Right lobe of liver (tissue), 6 donors: ENCODE results near the gene DSE. TPM values are rescaled to one million over a fixed set of nuclear protein-coding genes. Genes with fewer than 3 reads are reported as not detected.

Source experiments
- ATAC-seq, 4 donors: fragments of 200-7000 bp; cut with Tn5 transposase; one replicate each; pipeline ENCODE4 v1.9.1; 2020; ENCODE audit warnings: mild to moderate bottlenecking in 4 of 4, moderate library complexity in 4 of 4
- DNase-seq, 3 donors: peaks; one replicate each; pipeline ENCODE4 v3.0.0-alpha.2; 2020
- H3K27ac ChIP-seq, 3 donors: fragments of 200-600 bp; one replicate each; pipeline ENCODE4 v1.8.0; 2022
- H3K27me3 ChIP-seq, 2 donors: fragments of 200-600 bp; one replicate each; pipeline ENCODE4 v1.8.0; 2022
- H3K36me3 ChIP-seq, 4 donors: fragments of 200-600 bp; sonication (generic) in 1 of 4; one replicate each; pipeline versions ENCODE4 v1.5.1 to v1.8.0; 2017 to 2022; ENCODE audit warnings: control low read depth in 1 of 4
- H3K4me1 ChIP-seq, 4 donors: fragments of 200-600 bp; sonication (generic) in 1 of 4; one replicate each; pipeline versions ENCODE4 v1.5.1 to v1.8.0; 2017 to 2022; ENCODE audit warnings: control low read depth in 1 of 4
- H3K4me3 ChIP-seq, 3 donors: fragments of 200-600 bp; one replicate each; pipeline ENCODE4 v1.8.0; 2022
- H3K9me3 ChIP-seq, 4 donors: fragments of 200-600 bp; sonication (generic) in 1 of 4; one replicate each; pipeline versions ENCODE4 v1.5.1 to v1.8.0; 2017 to 2022; ENCODE audit warnings: control low read depth in 1 of 4
- POLR2A ChIP-seq: fragments of 450-650 bp; IDR thresholded peaks from one replicate; pipeline ENCODE4 v1.6.1; 2017; ENCODE audit warnings: antibody characterized with exemption, mild to moderate bottlenecking
- WGBS: methylation state at CpG from one replicate; pipeline ENCODE4 v1.1.6; 2018; ENCODE audit warnings: low coverage, low lambda C conversion rate; ENCODE audit not compliant: insufficient coverage; ENCODE audit errors: missing lambda C conversion rate; 5-methylcytosine and 5-hydroxymethylcytosine counted together
- intact Hi-C, 2 donors: fragments of 100-400 bp; cut with DNase I; formaldehyde crosslinking; loops; one replicate each; pipeline versions ENCODE4 v1.11.2 to v1.14.1; 2022
- total RNA-seq, 6 experiments: library from RNA; depleted of rRNA in 2 of 6; stranded (reverse); fragments of >200 nt in 2 of 6; fragmentation: NEBNext Ultra II Directional in 3 of 6; extraction: Animal tissue kit (Norgen Biotek cat#: 25700) in 3 of 6; gene quantifications; one replicate each; pipeline versions ENCODE4 v1.1.0 to v1.2.4, GENCODE V29; 2016 to 2023
- TF ChIP-seq, protein P1 (sequence below), 4 donors: fragments of 200-600 bp in 3 of 4; fragments of 450-650 bp in 1 of 4; IDR thresholded peaks; one replicate each; pipeline versions ENCODE4 v1.5.1 to v1.8.0; 2016 to 2022; ENCODE audit warnings: antibody characterized with exemption in 4 of 4, mild to moderate bottlenecking in 2 of 4
- donor health status: DM: no; HTN: yes; CAD: no.
- donor health status: DM: no; HTN: no; CAD: no.
- donor health status: DM: no; HTN: no; CAD: no.
- donor health status: DM: no; HTN: yes; CAD: no.
- donor health status: DM: no; HTN: yes; CAD: no.

DSE gene
- total RNA-seq, 6 experiments from 2014 or later, result 8.2 to 17.4 (median 12.2) TPM

DNA sequence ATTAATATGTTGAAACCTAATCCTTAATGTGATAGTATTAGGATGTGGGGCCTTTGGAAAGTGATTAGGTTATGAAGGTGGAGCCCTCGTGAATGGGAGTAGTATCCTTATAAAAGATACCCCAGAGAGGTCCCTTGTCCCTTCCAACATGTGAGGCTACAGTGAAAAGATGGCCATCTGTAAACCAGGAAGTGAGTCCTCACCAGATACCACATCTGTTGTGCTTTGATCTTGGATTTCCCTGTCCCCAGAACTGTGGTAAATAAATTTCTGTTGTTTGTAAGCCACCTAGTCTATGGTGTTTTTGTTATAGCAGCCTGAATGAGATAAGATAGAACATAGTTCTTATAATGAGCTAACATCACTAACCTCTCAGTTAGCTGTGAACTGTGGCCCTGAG is 73.8 kb downstream of the DSE start:
- Histone ChIP-seq H3K36me3 (no peaks in the 10 kb centered on the region), H3K9me3 (no peaks in the 10 kb centered on the region), H3K4me3 (no peak overlapping the region), H3K27ac (no peak overlapping the region), H3K27me3 (no peaks in the 10 kb centered on the region), H3K4me1 (no peaks in the 10 kb centered on the region)
- intact Hi-C loops, result no loop called here
- 100% methylated on average over 1 of the region's 1 CpG for WGBS
- no peak for DNase-seq
- ATAC-seq, result no peak
- TF ChIP-seq, protein P1, sequence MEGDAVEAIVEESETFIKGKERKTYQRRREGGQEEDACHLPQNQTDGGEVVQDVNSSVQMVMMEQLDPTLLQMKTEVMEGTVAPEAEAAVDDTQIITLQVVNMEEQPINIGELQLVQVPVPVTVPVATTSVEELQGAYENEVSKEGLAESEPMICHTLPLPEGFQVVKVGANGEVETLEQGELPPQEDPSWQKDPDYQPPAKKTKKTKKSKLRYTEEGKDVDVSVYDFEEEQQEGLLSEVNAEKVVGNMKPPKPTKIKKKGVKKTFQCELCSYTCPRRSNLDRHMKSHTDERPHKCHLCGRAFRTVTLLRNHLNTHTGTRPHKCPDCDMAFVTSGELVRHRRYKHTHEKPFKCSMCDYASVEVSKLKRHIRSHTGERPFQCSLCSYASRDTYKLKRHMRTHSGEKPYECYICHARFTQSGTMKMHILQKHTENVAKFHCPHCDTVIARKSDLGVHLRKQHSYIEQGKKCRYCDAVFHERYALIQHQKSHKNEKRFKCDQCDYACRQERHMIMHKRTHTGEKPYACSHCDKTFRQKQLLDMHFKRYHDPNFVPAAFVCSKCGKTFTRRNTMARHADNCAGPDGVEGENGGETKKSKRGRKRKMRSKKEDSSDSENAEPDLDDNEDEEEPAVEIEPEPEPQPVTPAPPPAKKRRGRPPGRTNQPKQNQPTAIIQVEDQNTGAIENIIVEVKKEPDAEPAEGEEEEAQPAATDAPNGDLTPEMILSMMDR (IDR thresholded peaks at IDR 0.05), result no peak
- TF ChIP-seq POLR2A, result no peak

DNA sequence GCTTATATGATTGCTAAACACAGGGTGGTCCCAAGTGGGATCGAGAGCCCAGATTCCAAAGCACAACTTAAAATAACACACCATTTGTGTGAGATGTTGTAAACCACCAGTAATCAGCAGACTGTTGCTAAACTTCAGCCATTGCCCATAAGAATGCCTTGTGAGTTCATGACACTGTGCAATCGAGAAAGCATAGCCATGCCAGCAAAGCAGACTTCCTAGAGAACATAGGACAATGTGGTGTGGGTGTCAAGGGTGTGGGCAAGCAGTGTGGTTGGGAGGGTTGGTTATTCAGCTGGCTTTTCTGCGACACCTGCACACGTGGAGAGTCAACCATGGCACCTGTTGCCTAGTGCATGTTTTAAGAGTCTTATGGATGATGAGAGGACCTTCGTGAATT is 74.4 kb downstream of the DSE start:
- TF ChIP-seq POLR2A, result no peak
- TF ChIP-seq, protein P1 (IDR thresholded peaks at IDR 0.05), result no peak
- no peaks in the 10 kb centered on the region for H3K36me3 ChIP-seq
- no peaks in the 10 kb centered on the region for H3K9me3 ChIP-seq
- H3K4me1 ChIP-seq, result no peaks in the 10 kb centered on the region
- ATAC-seq (no peak), DNase-seq (no peak)
- no peak overlapping the region for H3K4me3 ChIP-seq
- WGBS, result 38% methylated on average over 5 of the region's 5 CpGs
- no peak overlapping the region for H3K27ac ChIP-seq
- intact Hi-C loops, result no loop called here
- no peaks in the 10 kb centered on the region for H3K27me3 ChIP-seq

DNA sequence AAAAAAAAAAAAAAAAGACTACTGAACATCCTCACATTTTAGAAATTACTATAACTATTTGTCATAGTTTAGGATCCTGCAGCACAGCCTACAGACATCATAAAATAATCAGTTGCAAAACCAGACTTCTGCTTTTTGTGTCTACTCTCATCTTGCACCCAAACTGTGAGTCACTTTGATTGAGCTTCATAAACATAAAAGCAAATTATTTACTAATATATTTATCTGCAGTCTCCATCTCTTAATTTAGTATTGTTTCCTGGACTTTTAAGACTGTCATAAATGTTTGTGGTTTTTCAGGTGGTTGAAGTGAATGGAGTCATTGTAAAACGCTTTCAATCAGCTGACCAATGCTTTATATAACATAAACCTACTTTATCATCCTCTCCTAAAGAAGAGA is 75.7 kb downstream of the DSE start:
- TF ChIP-seq POLR2A, result no peak
- TF ChIP-seq, protein P1 (IDR thresholded peaks at IDR 0.05), result no peak
- ATAC-seq (peak in 2 of 4 donors; percentile 27 to 29), DNase-seq (no peak)
- no peak overlapping the region for H3K4me3 ChIP-seq
- 47% methylated on average over 1 of the region's 1 CpG for WGBS
- no peak overlapping the region for H3K27ac ChIP-seq
- no peaks in the 10 kb centered on the region for H3K4me1 ChIP-seq
- H3K9me3 ChIP-seq, result no peaks in the 10 kb centered on the region
- H3K27me3 ChIP-seq, result no peaks in the 10 kb centered on the region
- intact Hi-C loops, result no loop called here
- no peaks in the 10 kb centered on the region for H3K36me3 ChIP-seq

DNA sequence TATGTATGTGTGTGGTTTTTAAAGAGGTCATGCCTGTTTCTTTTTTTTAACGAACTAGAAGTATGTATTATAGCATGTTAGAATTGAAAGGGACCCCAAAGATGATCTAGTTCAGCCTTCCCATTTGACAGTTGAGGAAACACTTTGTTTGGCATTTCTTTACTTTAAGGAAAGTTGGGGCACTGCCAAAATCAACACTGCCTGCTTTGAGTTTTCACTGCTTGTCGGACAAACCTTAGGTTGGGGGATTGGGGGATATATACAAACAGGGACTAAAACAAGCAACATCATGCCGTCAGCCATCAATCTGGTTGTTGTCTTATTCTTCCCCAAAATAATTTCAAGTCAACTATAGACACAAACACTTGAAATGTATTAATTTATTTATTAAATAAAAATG is 76.3 kb downstream of the DSE start:
- intact Hi-C loops, result no loop called here
- ATAC-seq (no peak), DNase-seq (no peak)
- H3K27ac ChIP-seq, result no peak overlapping the region
- H3K4me1 ChIP-seq, result no peaks in the 10 kb centered on the region
- H3K27me3 ChIP-seq, result no peaks in the 10 kb centered on the region
- TF ChIP-seq, protein P1 (IDR thresholded peaks at IDR 0.05), result no peak
- TF ChIP-seq POLR2A, result no peak
- WGBS, result 29% methylated on average over 3 of the region's 3 CpGs
- H3K9me3 ChIP-seq, result no peaks in the 10 kb centered on the region
- no peak overlapping the region for H3K4me3 ChIP-seq
- H3K36me3 ChIP-seq, result no peaks in the 10 kb centered on the region

- Histone ChIP-seq H3K36me3 (no peaks in the 10 kb centered on the region), H3K4me1 (no peaks in the 10 kb centered on the region), H3K9me3 (no peaks in the 10 kb centered on the region), H3K27ac (no peak overlapping the region), H3K27me3 (no peaks in the 10 kb centered on the region), H3K4me3 (no peak overlapping the region)
- ATAC-seq (peak in 3 of 4 donors; percentile 22 to 63 (median 31)), DNase-seq (no peak)
- intact Hi-C loops, result no loop called here
- WGBS, result 8% methylated on average over 2 of the region's 2 CpGs
- TF ChIP-seq, protein P1 (IDR thresholded peaks at IDR 0.05), result no peak
- TF ChIP-seq POLR2A, result no peak
Measured at GRCh38 chr6:116447496-116448011, 76.8 kb downstream of the DSE start.
